HEK293 (cell line): ENCODE measurements around the gene PI4KB.

ENCODE experiments used
- BCL11B ChIP-seq: fragments of 450-650 bp; formaldehyde crosslinking; IDR thresholded peaks from 2 replicates; pipeline ENCODE4 v1.5.1; 2016; ENCODE audit warnings: low read depth, missing biosample characterization, missing genetic modification characterization
- GLIS2 ChIP-seq: fragments of 450-650 bp; formaldehyde crosslinking; IDR thresholded peaks from 2 replicates; pipeline ENCODE4 v1.5.1; 2016; ENCODE audit warnings: missing biosample characterization, missing genetic modification characterization
- MZF1 ChIP-seq: fragments of 450-650 bp; formaldehyde crosslinking; IDR thresholded peaks from 2 replicates; pipeline ENCODE4 v1.5.1; 2017; ENCODE audit warnings: missing biosample characterization, missing genetic modification characterization, borderline replicate concordance
- PRDM1 ChIP-seq: fragments of 450-650 bp; formaldehyde crosslinking; IDR thresholded peaks from 2 replicates; pipeline ENCODE4; 2016; ENCODE audit warnings: missing biosample characterization, missing genetic modification characterization
- PRDM2 ChIP-seq: fragments of 450-650 bp; formaldehyde crosslinking; IDR thresholded peaks from 2 replicates; pipeline ENCODE4 v1.5.1; 2016; ENCODE audit warnings: missing biosample characterization, missing genetic modification characterization, borderline replicate concordance
- REST ChIP-seq: fragments of 450-650 bp; formaldehyde crosslinking; IDR thresholded peaks from 2 replicates; pipeline ENCODE4 v1.5.1; 2016; ENCODE audit warnings: missing biosample characterization, missing genetic modification characterization
- ZBTB26 ChIP-seq: fragments of 450-650 bp; formaldehyde crosslinking; optimal IDR thresholded peaks from 2 replicates; pipeline ENCODE3; 2016; ENCODE audit warnings: missing biosample characterization, mild to moderate bottlenecking, missing genetic modification characterization
- ZEB2 ChIP-seq: fragments of 450-650 bp; formaldehyde crosslinking; IDR thresholded peaks from 2 replicates; pipeline ENCODE4 v1.5.1; 2016; ENCODE audit warnings: missing biosample characterization, missing genetic modification characterization
- ZNF112 ChIP-seq: fragments of 450-650 bp; formaldehyde crosslinking; IDR thresholded peaks from 2 replicates; pipeline ENCODE4 v1.5.0; 2017; ENCODE audit warnings: missing biosample characterization, missing genetic modification characterization
- ZNF114 ChIP-seq: fragments of 450-650 bp; formaldehyde crosslinking; IDR thresholded peaks from 2 replicates; pipeline ENCODE4 v1.5.0; 2017; ENCODE audit warnings: missing biosample characterization, missing genetic modification characterization
- ZNF16 ChIP-seq: fragments of 450-650 bp; formaldehyde crosslinking; IDR thresholded peaks from 2 replicates; pipeline ENCODE4 v1.5.1; 2016; ENCODE audit warnings: low read depth, missing biosample characterization, missing genetic modification characterization
- ZNF221 ChIP-seq: fragments of 450-650 bp; formaldehyde crosslinking; IDR thresholded peaks from 2 replicates; pipeline ENCODE4 v1.5.1; 2017; ENCODE audit warnings: missing biosample characterization, missing genetic modification characterization, borderline replicate concordance
- ZNF280D ChIP-seq: fragments of 450-650 bp; formaldehyde crosslinking; IDR thresholded peaks from 2 replicates; pipeline ENCODE4 v1.5.1; 2016; ENCODE audit warnings: missing biosample characterization, missing genetic modification characterization
- ZNF544 ChIP-seq: fragments of 450-650 bp; formaldehyde crosslinking; IDR thresholded peaks from 2 replicates; pipeline ENCODE4 v1.5.0; 2017; ENCODE audit warnings: missing biosample characterization, missing genetic modification characterization
- ZNF596 ChIP-seq: fragments of 450-650 bp; IDR thresholded peaks from 2 replicates; pipeline ENCODE4 v1.5.0; 2018; ENCODE audit warnings: missing biosample characterization, mild to moderate bottlenecking, missing genetic modification characterization, moderate library complexity
- ZNF626 ChIP-seq: fragments of 450-650 bp; sonication (Bioruptor Pico); formaldehyde crosslinking; IDR thresholded peaks from 2 replicates; pipeline ENCODE4 v1.5.1; 2018; ENCODE audit warnings: missing biosample characterization, missing genetic modification characterization, inconsistent platforms
- ZNF664 ChIP-seq: fragments of 450-650 bp; formaldehyde crosslinking; IDR thresholded peaks from 2 replicates; pipeline ENCODE4 v1.5.1; 2016; ENCODE audit warnings: missing biosample characterization, missing genetic modification characterization
- ZNF692 ChIP-seq: fragments of 450-650 bp; formaldehyde crosslinking; IDR thresholded peaks from 2 replicates; pipeline ENCODE4 v1.5.1; 2016; ENCODE audit warnings: missing biosample characterization, missing genetic modification characterization
- ZSCAN5A ChIP-seq: fragments of 450-650 bp; formaldehyde crosslinking; IDR thresholded peaks from 2 replicates; pipeline ENCODE4 v1.5.1; 2016; ENCODE audit warnings: missing biosample characterization, missing genetic modification characterization

PI4KB gene

GRCh38 chr1:151346769-151347522 lies 19.7 kb upstream of the PI4KB start, which contains the start of gene RFX5 (continued):
- TF ChIP-seq PRDM1 = peak; percentile 40
- no peak for TF ChIP-seq ZNF626 (tag by site-specific recombination)
- peak; percentile 31 for TF ChIP-seq GLIS2
- no peak for TF ChIP-seq ZNF544 (tag by site-specific recombination)
- no peak for TF ChIP-seq ZNF114 (tag by site-specific recombination)
- no peak for TF ChIP-seq ZNF16 (tag by site-specific recombination)
- TF ChIP-seq REST = no peak
- TF ChIP-seq ZNF596 (tag by site-specific recombination) = no peak
- no peak for TF ChIP-seq BCL11B
- peak; percentile 69; the same call in 1 of the 2 replicates for TF ChIP-seq MZF1
- peak; percentile 66; the same call in 1 of the 2 replicates for TF ChIP-seq ZNF692 (tag by site-specific recombination)
- TF ChIP-seq ZNF221 = no peak
- TF ChIP-seq ZSCAN5A (tag by site-specific recombination) = no peak
- TF ChIP-seq PRDM2 (tag by site-specific recombination) = no peak
- peak; percentile 82 for TF ChIP-seq ZBTB26 (tag by site-specific recombination)
- peak; percentile 85 for TF ChIP-seq ZEB2 (tag by site-specific recombination)
- no peak for TF ChIP-seq ZNF280D (tag by site-specific recombination)
- no peak for TF ChIP-seq ZNF112
- TF ChIP-seq ZNF664 (tag by site-specific recombination) = no peak
